Activated CD4-positive, alpha-beta memory T cell treated with anti-CD3 and anti-CD28 coated beads, Interleukin-2, amount 10 ng/mL, durations not matched to agents 7 days and 5 days (primary cell): ENCODE results near the gene TMED1. TPM values are rescaled to one million over a fixed set of nuclear protein-coding genes. Genes with fewer than 3 reads are reported as not detected.
A peak's percentile ranks its signal among the peaks of the same experiment; 100 is the strongest.
"Not testable (repeated sequence)": the region's sequence is repeated elsewhere in the genome, so short reads cannot be mapped to it uniquely, and the experiment has no call there.

Source experiments
- CTCF ChIA-PET: fragments of 350-600 bp; sonication (Branson Sonifier 250); formaldehyde crosslinking; loops from one replicate; lab custom pipeline; 2021; ENCODE audit warnings: antibody characterized with exemption, inconsistent platforms; lab: Charles Lee
- POLR2A ChIA-PET: fragments of 350-600 bp; sonication (Branson Sonifier 250); formaldehyde crosslinking; loops from one replicate; lab custom pipeline; 2021; ENCODE audit warnings: antibody characterized with exemption; lab: Charles Lee
- DNase-seq: peaks from one replicate; pipeline ENCODE4 v3.0.0-alpha.2; 2020
- H3K27ac Mint-ChIP-seq: one replicate; pipeline ENCODE4 v1.8.0; 2021; ENCODE audit warnings: mild to moderate bottlenecking, mixed read lengths
- H3K27me3 Mint-ChIP-seq: one replicate; pipeline ENCODE4 v1.8.0; 2021; ENCODE audit warnings: mixed read lengths
- H3K36me3 Mint-ChIP-seq: one replicate; pipeline ENCODE4 v1.8.0; 2021; ENCODE audit warnings: low read depth, mixed read lengths
- H3K4me1 Mint-ChIP-seq: one replicate; pipeline ENCODE4 v1.8.0; 2021; ENCODE audit warnings: mixed read lengths
- H3K4me3 Mint-ChIP-seq: one replicate; pipeline ENCODE4 v1.8.0; 2021; ENCODE audit warnings: mild to moderate bottlenecking, mixed read lengths
- H3K9me3 Mint-ChIP-seq: one replicate; pipeline ENCODE4 v1.8.0; 2021; ENCODE audit warnings: mixed read lengths
- total RNA-seq, 2 experiments: library from RNA; stranded (reverse); gene quantifications; one replicate each; pipeline ENCODE4 v1.2.3, GENCODE V29; 2021

Gene TMED1
- total RNA-seq = 10 to 100 TPM; 15.7 to 17.3 TPM

DNA sequence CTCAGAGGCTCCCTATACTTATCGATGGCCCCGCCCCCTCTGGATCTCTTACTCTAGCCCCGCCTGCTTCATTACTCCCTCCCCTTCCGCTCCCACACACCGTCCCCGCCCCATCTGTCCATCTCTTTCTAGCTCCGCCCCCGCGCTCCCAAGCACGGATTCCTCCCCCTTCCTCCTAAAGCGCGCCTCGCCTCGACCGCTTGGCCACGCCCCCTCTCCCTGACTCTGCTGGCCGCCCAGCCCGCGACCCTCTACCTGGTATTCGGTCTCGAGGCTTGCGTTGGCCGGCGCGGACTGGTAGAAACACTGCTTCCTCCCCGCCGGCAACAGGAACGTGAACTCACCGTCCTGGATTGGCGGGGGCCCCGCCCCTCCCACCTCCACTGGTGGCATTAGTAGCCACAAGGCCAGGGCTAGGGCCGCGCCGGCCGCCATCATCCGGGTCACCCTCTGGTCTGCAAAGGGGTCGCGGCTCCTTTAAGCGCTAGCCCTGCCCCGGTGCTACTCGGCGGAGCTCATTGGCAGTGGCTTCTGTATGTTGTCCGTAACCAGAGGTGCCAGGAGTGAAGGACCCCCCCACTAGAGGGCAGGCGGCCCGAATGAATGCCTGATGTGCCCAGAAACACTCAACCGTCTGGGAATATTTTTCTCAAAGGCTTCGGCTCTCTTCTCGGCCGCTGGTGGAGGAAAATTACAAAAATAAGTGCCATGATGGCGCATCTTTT, at the start of gene TMED1:
TSS of gene TMED1 (minus strand) at position 459 of the 725 bp plus-strand sequence. CDS start at position 438, 21 bp downstream.
- peaks cover 16% of the 10 kb centered on the region for H3K4me1 Mint-ChIP-seq
- peaks cover 9% of the 10 kb centered on the region for H3K9me3 Mint-ChIP-seq
- peak within 1 kb of the TSS; percentile 93 for H3K27ac Mint-ChIP-seq
- peak within 1 kb of the TSS; percentile 86 for H3K4me3 Mint-ChIP-seq
- peaks cover 19% of the 10 kb centered on the region for H3K36me3 Mint-ChIP-seq
- peak; percentile 98 for DNase-seq
- ChIA-PET POLR2A (interaction anchor here (0.9 to 3.0 kb wide), 18 partner anchors 9 to 269 kb away, joined by 3 to 22 read pairs (median 6); partner anchors contain the start of genes CARM1, DNM2, LDLR and QTRT1), CTCF (interaction anchor here (0.5 to 3.8 kb wide), 19 partner anchors 10 to 336 kb away, joined by 3 to 40 read pairs (median 4); partner anchors contain the start of genes CARM1, DNM2 and QTRT1)
- peaks cover 4% of the 10 kb centered on the region for H3K27me3 Mint-ChIP-seq

- no peaks in the 10 kb centered on the region for H3K9me3 Mint-ChIP-seq
- ChIA-PET CTCF (no interaction called here), POLR2A (no interaction called here)
- H3K4me3 Mint-ChIP-seq = no peak overlapping the region
- DNase-seq = no peak
- no peak overlapping the region for H3K27ac Mint-ChIP-seq
- no peaks in the 10 kb centered on the region for H3K36me3 Mint-ChIP-seq
- H3K4me1 Mint-ChIP-seq = no peaks in the 10 kb centered on the region
- no peaks in the 10 kb centered on the region for H3K27me3 Mint-ChIP-seq
Measured at GRCh38 chr19:10885201-10886169, 49.5 kb upstream of the TMED1 start.

DNA sequence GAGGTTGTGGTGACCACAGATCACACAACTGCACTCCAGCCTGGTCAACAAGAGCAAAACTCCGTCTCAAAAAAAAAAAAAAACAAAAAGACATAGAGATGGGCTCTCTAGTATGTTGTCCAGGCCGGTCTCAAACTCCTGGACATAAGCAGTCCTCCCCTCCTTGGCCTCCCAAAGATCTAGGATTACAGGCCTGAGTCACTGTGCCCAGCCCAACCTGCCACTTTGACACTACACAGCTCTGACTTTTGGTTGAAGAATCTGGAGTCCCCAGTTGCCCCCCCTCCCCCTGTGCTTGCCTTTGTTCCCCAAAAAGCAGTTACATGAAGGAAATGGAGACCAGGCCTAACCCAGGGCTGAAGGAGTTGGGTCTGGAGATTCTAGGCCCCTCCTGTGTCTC, 48.3 kb upstream of the TMED1 start:
- no peak for DNase-seq
- Mint-ChIP-seq H3K27me3 (no peaks in the 10 kb centered on the region), H3K9me3 (no peaks in the 10 kb centered on the region), H3K27ac (no peak overlapping the region), H3K4me1 (peaks cover 5% of the 10 kb centered on the region), H3K4me3 (no peak overlapping the region), H3K36me3 (peaks cover 1% of the 10 kb centered on the region)
- CTCF ChIA-PET = no interaction called here
- POLR2A ChIA-PET = no interaction called here

DNA sequence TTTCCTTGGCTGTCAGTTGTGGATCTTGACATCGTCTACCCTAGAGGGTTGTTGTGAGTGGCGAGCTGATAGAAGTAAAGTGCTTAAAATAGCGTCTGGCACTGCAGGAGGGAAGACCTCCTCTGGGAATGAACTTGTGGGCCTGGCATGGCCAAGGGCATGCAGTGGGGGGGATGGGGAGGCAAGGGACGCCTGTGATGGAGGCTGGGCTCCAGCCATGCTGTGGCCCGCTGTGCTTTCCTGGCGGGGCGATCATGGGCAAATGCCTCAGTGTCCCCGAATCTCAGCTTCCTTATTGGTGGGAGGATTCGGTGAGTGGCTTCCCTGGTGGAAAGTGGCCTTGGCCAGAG, 46.1 kb upstream of the TMED1 start:
- H3K36me3 Mint-ChIP-seq = peaks cover 5% of the 10 kb centered on the region
- no peak for DNase-seq
- no peaks in the 10 kb centered on the region for H3K27me3 Mint-ChIP-seq
- no peak overlapping the region for H3K4me3 Mint-ChIP-seq
- peaks cover 22% of the 10 kb centered on the region for H3K4me1 Mint-ChIP-seq
- H3K9me3 Mint-ChIP-seq = no peaks in the 10 kb centered on the region
- ChIA-PET CTCF (interaction anchor here (1.1 to 1.7 kb wide), 2 partner anchors 10 to 244 kb away, joined by 3 to 5 read pairs; no protein-coding TSS in a partner anchor), POLR2A (no interaction called here)
- H3K27ac Mint-ChIP-seq = no peak overlapping the region

GRCh38 chr19:10881403-10882107, 45.5 kb upstream of the TMED1 start:
- no peaks in the 10 kb centered on the region for H3K9me3 Mint-ChIP-seq
- peaks cover 5% of the 10 kb centered on the region for H3K36me3 Mint-ChIP-seq
- ChIA-PET CTCF (interaction anchor here (1.1 to 1.7 kb wide), 2 partner anchors 9 to 245 kb away, joined by 3 to 5 read pairs; no protein-coding TSS in a partner anchor), POLR2A (no interaction called here)
- H3K4me3 Mint-ChIP-seq = no peak overlapping the region
- no peak for DNase-seq
- H3K27me3 Mint-ChIP-seq = no peaks in the 10 kb centered on the region
- H3K27ac Mint-ChIP-seq = peak overlapping the region; percentile 11
- H3K4me1 Mint-ChIP-seq = peaks cover 26% of the 10 kb centered on the region

DNA sequence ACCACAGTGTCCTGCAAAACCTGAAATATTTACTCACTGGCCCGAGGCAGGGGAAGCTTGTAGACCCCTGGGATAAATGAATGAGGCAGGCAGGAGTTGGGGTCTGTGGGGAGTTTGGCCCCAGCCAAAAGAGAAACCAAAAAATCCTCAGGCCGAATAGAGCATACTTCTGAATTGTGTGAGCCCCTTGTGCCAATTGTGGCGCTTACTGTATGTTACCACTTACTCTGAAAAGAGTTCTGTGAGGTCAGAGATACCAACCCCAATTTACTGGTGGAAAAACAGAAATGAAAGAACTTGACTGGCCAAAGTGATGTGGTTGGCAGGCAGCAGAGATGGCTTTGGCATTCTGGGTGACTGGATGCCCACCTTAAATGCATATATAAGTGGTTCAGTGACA, 42.2 kb upstream of the TMED1 start:
- Mint-ChIP-seq H3K9me3 (no peaks in the 10 kb centered on the region), H3K4me1 (peaks cover 34% of the 10 kb centered on the region), H3K36me3 (peaks cover 8% of the 10 kb centered on the region), H3K27ac (peak overlapping the region; percentile 86), H3K27me3 (no peaks in the 10 kb centered on the region), H3K4me3 (no peak overlapping the region)
- ChIA-PET CTCF (interaction anchor here (0.6 to 2.0 kb wide), 4 partner anchors 13 to 407 kb away, joined by 3 to 5 read pairs (median 4); partner anchors contain the start of gene DNM2), POLR2A (interaction anchor here (0.7 kb wide), 1 partner anchor 10 kb away, joined by 3 read pairs; no protein-coding TSS in a partner anchor)
- DNase-seq = no peak

GRCh38 chr19:10877608-10878007, 41.6 kb upstream of the TMED1 start:
- DNase-seq, H3K9me3 Mint-ChIP-seq, H3K36me3 Mint-ChIP-seq, H3K4me3 Mint-ChIP-seq, H3K27me3 Mint-ChIP-seq: not testable (repeated sequence)
- ChIA-PET POLR2A (interaction anchor here (0.7 kb wide), 1 partner anchor 10 kb away, joined by 3 read pairs; no protein-coding TSS in a partner anchor), CTCF (interaction anchor here (0.6 to 2.0 kb wide), 5 partner anchors 12 to 407 kb away, joined by 3 to 5 read pairs (median 3); partner anchors contain the start of gene DNM2)
- peaks cover 41% of the 10 kb centered on the region for H3K4me1 Mint-ChIP-seq
- peak overlapping the region; percentile 86 for H3K27ac Mint-ChIP-seq

DNA sequence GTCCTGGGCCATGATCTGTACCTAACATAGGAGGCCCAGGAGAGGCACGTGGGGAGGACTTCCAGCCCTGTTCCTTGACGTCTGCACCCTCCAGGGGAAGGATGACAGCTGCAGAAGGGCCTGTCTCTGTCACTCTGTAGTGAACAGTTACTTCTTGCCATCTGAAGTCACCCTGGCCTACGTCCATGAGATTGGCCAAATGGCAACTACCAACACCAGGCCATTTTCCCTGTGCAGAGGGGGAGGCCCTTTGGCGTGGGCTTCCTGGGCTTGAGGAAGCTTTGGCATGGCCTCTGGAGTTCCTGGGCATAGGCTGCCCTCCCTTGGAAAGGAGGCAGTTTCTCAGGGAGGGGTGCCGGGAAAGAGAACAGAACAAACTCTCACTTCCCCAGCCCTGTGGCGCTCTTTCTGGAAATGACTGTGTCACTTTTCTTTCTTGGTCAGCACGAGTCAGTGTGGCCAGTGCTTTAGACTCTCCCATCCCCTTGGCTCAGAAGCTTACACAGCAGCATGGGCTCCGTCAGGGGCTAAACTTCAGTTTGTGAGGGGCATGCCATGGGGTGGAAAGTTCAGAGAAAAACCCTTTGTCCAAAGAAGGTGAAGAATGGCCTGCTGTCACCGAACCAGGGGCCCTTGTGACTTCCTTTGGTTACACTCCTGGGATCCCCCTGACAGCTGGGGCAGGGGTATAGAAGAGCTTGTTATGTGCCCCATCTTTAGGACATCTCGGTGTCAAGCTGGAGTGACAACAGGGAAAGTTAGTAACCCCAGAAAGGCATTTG, 40.6 kb upstream of the TMED1 start:
- DNase-seq = no peak
- ChIA-PET POLR2A (no interaction called here), CTCF (interaction anchor here (0.6 to 2.0 kb wide), 3 partner anchors 12 to 57 kb away, joined by 3 to 4 read pairs (median 3); no protein-coding TSS in a partner anchor)
- H3K27me3 Mint-ChIP-seq = no peaks in the 10 kb centered on the region
- no peaks in the 10 kb centered on the region for H3K9me3 Mint-ChIP-seq
- peaks cover 44% of the 10 kb centered on the region for H3K4me1 Mint-ChIP-seq
- H3K36me3 Mint-ChIP-seq = peaks cover 8% of the 10 kb centered on the region
- no peak overlapping the region for H3K27ac Mint-ChIP-seq
- no peak overlapping the region for H3K4me3 Mint-ChIP-seq

GRCh38 chr19:10874024-10874423, 38.0 kb upstream of the TMED1 start:
- ChIA-PET CTCF (interaction anchor here (1.1 to 1.5 kb wide), 3 partner anchors 10 to 68 kb away, joined by 3 to 5 read pairs (median 4); no protein-coding TSS in a partner anchor), POLR2A (no interaction called here)
- DNase-seq = no peak
- H3K27ac Mint-ChIP-seq = no peak overlapping the region
- H3K4me3 Mint-ChIP-seq = peak overlapping the region; percentile 43
- peaks cover 44% of the 10 kb centered on the region for H3K4me1 Mint-ChIP-seq
- H3K36me3 Mint-ChIP-seq = peaks cover 4% of the 10 kb centered on the region
- H3K9me3 Mint-ChIP-seq = no peaks in the 10 kb centered on the region
- no peaks in the 10 kb centered on the region for H3K27me3 Mint-ChIP-seq

DNA sequence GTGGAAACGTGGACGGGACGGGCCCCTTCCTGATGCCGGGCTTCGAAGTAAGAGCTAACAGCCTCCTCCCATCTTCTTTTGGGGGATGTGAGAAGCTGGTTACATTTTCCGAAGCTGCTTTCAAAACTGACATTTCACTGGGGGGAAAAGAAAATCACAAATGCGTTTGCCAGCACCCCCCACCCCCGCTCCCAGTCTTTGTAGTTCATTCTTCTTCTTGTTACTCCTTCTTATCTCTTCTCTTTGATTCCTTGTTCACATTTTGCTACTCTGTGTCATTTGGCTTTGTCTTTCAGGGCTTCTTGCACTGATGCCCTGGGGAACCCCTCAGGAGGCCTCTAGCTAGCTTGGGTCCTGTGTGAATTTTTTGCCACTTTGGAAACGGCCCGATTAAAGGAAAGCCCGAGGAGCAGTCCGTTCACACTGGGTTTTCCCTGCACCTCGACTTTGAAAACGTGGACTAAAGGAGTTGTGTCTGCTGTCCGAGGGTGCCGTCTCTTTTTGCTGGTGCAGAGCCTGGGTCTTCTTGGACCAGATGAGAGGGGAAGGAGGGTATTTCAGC, 36.6 kb upstream of the TMED1 start:
- POLR2A ChIA-PET = interaction anchor here (0.6 to 4.5 kb wide), 11 partner anchors 8 to 670 kb away, joined by 3 to 18 read pairs (median 3); partner anchors contain the start of genes DNM2, KRI1 and TMED1
- H3K4me1 Mint-ChIP-seq = peaks cover 42% of the 10 kb centered on the region

More for the DNA sequence above, 36.6 kb upstream of the TMED1 start:
- Mint-ChIP-seq H3K27ac (peak overlapping the region; percentile 63), H3K4me3 (peak overlapping the region; percentile 78), H3K36me3 (peaks cover 2% of the 10 kb centered on the region), H3K27me3 (no peaks in the 10 kb centered on the region), H3K9me3 (no peaks in the 10 kb centered on the region)
- CTCF ChIA-PET = interaction anchor here (0.7 to 1.8 kb wide), 9 partner anchors 9 to 228 kb away, joined by 3 to 8 read pairs (median 5); partner anchors contain the start of genes DNM2 and TMED1
- no peak for DNase-seq
